ENCODE data around the gene KCNMB3.

Gene KCNMB3

GRCh38 chr3:179288845-179289244, 37.9 kb upstream of the KCNMB3 start:
- no peak for TF ChIP-seq CTCF (IDR thresholded peaks at IDR 0.05; ENCODE audit: low read depth, low read length, missing control alignments)
- no peak for DNase-seq (ENCODE audit: low read depth)
- H3K4me3 ChIP-seq (ENCODE audit: low read depth, low read length) = no peak overlapping the region

- no peak for DNase-seq (ENCODE audit: low read depth)
- no peak for TF ChIP-seq CTCF (IDR thresholded peaks at IDR 0.05; ENCODE audit: low read depth, low read length, missing control alignments)
- H3K4me3 ChIP-seq (ENCODE audit: low read depth, low read length) = no peak overlapping the region
Measured at GRCh38 chr3:179286331-179286730, 35.4 kb upstream of the KCNMB3 start.

- H3K4me3 ChIP-seq (ENCODE audit: low read depth, low read length) = no peak overlapping the region
- no peak for TF ChIP-seq CTCF (IDR thresholded peaks at IDR 0.05; ENCODE audit: low read depth, low read length, missing control alignments)
- no peak for DNase-seq (ENCODE audit: low read depth)
Measured at GRCh38 chr3:179281825-179282224, 30.9 kb upstream of the KCNMB3 start.

- DNase-seq (ENCODE audit: low read depth) = no peak
- H3K4me3 ChIP-seq (ENCODE audit: low read depth, low read length) = no peak overlapping the region
- no peak for TF ChIP-seq CTCF (IDR thresholded peaks at IDR 0.05; ENCODE audit: low read depth, low read length, missing control alignments)
Measured at GRCh38 chr3:179279837-179280236, 28.9 kb upstream of the KCNMB3 start.

GRCh38 chr3:179278932-179279693, 28.2 kb upstream of the KCNMB3 start:
- no peak for TF ChIP-seq CTCF (IDR thresholded peaks at IDR 0.05; ENCODE audit: low read depth, low read length, missing control alignments)
- H3K4me3 ChIP-seq (ENCODE audit: low read depth, low read length) = no peak overlapping the region
- no peak for DNase-seq (ENCODE audit: low read depth)

GRCh38 chr3:179278151-179278550, 27.2 kb upstream of the KCNMB3 start:
- no peak for DNase-seq (ENCODE audit: low read depth)
- H3K4me3 ChIP-seq (ENCODE audit: low read depth, low read length) = no peak overlapping the region
- TF ChIP-seq CTCF (IDR thresholded peaks at IDR 0.05; ENCODE audit: low read depth, low read length, missing control alignments) = no peak

- no peak overlapping the region for H3K4me3 ChIP-seq (ENCODE audit: low read depth, low read length)
- no peak for TF ChIP-seq CTCF (IDR thresholded peaks at IDR 0.05; ENCODE audit: low read depth, low read length, missing control alignments)
- no peak for DNase-seq (ENCODE audit: low read depth)
Measured at GRCh38 chr3:179276743-179277142, 25.8 kb upstream of the KCNMB3 start.
